Upper lobe of left lung (tissue), 6 donors: ENCODE results near the gene CCT7. TPM values are rescaled to one million over a fixed set of nuclear protein-coding genes. Genes with fewer than 3 reads are reported as not detected.

ENCODE experiments used
- ATAC-seq, 2 donors: fragments of 200-7000 bp; cut with Tn5 transposase; one replicate each; pipeline ENCODE4 v1.9.1; 2022; ENCODE audit warnings: mild to moderate bottlenecking in 2 of 2, moderate library complexity in 2 of 2; ENCODE audit not compliant: low FRiP score in 2 of 2
- DNase-seq, 2 donors: peaks; one replicate each; pipeline ENCODE4 v3.0.0-alpha.2; 2019 to 2020
- H3K27ac ChIP-seq, 4 donors: fragments of 200-600 bp; sonication (generic); one replicate each; pipeline ENCODE4 v1.5.1; 2016 to 2019
- H3K27me3 ChIP-seq, 4 donors: fragments of 200-600 bp; sonication (generic); one replicate each; pipeline ENCODE4 v1.5.1; 2017 to 2019
- H3K36me3 ChIP-seq, 4 donors: fragments of 200-600 bp; sonication (generic); one replicate each; pipeline ENCODE4 v1.5.1; 2016 to 2019
- H3K4me1 ChIP-seq, 4 donors: fragments of 200-600 bp; sonication (generic); one replicate each; pipeline ENCODE4 v1.5.1; 2018 to 2019
- H3K4me3 ChIP-seq, 4 donors: fragments of 200-600 bp; sonication (generic); one replicate each; pipeline ENCODE4 v1.5.1; 2017 to 2019; ENCODE audit warnings: mild to moderate bottlenecking in 2 of 4, moderate library complexity in 1 of 4
- H3K9me3 ChIP-seq, 4 donors: fragments of 200-600 bp; sonication (generic); one replicate each; pipeline ENCODE4 v1.5.1; 2018 to 2019
- EP300 ChIP-seq, 4 donors: sonication (generic); formaldehyde crosslinking; IDR thresholded peaks; one replicate each; pipeline ENCODE4 v1.5.1; 2017; ENCODE audit warnings: antibody characterized with exemption in 4 of 4, control low read depth in 2 of 4
- POLR2A ChIP-seq, 4 donors: fragments of 450-650 bp; IDR thresholded peaks; one replicate each; pipeline ENCODE4 v1.5.1; 2016 to 2017; ENCODE audit warnings: antibody characterized with exemption in 4 of 4, mild to moderate bottlenecking in 2 of 4
- POLR2AphosphoS5 ChIP-seq, 2 donors: sonication (generic); formaldehyde crosslinking; IDR thresholded peaks; one replicate each; pipeline ENCODE4 v1.5.1; 2017; ENCODE audit warnings: antibody characterized with exemption in 2 of 2
- WGBS, 2 donors: methylation state at CpG; one replicate each; pipeline ENCODE4 v1.1.5; 2017 to 2018; 5-methylcytosine and 5-hydroxymethylcytosine counted together
- small RNA-seq, 4 donors: library from RNA; depleted of rRNA; stranded (forward); fragments of <200 nt; gene quantifications; one replicate each; pipeline ENCODE3, GENCODE V24; 2016
- total RNA-seq, 6 donors: library from RNA; depleted of rRNA in 4 of 6; stranded (reverse); fragments of >200 nt in 4 of 6; gene quantifications; one replicate each; pipeline versions ENCODE4 v1.1.0 to v1.2.1, GENCODE V29; 2016 to 2021
- TF ChIP-seq, protein P1 (sequence below), 6 experiments: fragments of 450-650 bp in 4 of 6; fragments of 200-600 bp in 2 of 6; sonication (generic) in 2 of 6; IDR thresholded peaks; one replicate each; pipeline ENCODE4 v1.5.1; 2016 to 2019; ENCODE audit warnings: antibody characterized with exemption in 6 of 6
- donor health status: DM: no; HTN: no; CAD: no; lungs with moderate emphysema.
- donor health status: DM: no; HTN: yes; CAD: no; lungs with severe emphysema.

Gene CCT7
- total RNA-seq, 6 donors from 2014 or later: 70.2 to 183 (median 129) TPM

DNA sequence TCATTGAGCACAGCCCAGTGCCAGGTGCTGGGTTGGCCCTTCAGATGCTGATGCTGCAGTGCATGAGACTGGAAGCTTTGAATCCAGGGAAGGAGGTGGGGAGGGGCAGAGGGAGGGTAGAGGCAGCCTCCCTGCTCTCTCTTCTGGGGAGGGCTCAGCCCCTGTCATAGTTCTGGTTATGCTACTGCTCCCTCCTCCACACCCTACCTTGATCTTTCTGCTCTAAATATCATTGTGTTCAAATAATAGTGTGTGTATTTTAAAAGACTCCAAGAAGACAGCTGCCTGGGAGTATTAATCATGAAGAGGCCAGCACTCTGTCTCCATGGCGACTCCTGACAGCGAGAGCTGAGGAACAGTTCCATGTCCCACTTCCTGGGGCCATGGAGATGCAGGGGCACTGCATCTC, 63.0 kb downstream of the CCT7 start:
- 12 to 14% methylated on average over 2 of the region's 2 CpGs for WGBS, 2 donors
- no peak for ATAC-seq
- TF ChIP-seq EP300 (IDR thresholded peaks at IDR 0.05): no peak
- TF ChIP-seq POLR2A (IDR thresholded peaks at IDR 0.05): no peak
- no peak for TF ChIP-seq POLR2AphosphoS5 (IDR thresholded peaks at IDR 0.05)
- TF ChIP-seq, protein P1, sequence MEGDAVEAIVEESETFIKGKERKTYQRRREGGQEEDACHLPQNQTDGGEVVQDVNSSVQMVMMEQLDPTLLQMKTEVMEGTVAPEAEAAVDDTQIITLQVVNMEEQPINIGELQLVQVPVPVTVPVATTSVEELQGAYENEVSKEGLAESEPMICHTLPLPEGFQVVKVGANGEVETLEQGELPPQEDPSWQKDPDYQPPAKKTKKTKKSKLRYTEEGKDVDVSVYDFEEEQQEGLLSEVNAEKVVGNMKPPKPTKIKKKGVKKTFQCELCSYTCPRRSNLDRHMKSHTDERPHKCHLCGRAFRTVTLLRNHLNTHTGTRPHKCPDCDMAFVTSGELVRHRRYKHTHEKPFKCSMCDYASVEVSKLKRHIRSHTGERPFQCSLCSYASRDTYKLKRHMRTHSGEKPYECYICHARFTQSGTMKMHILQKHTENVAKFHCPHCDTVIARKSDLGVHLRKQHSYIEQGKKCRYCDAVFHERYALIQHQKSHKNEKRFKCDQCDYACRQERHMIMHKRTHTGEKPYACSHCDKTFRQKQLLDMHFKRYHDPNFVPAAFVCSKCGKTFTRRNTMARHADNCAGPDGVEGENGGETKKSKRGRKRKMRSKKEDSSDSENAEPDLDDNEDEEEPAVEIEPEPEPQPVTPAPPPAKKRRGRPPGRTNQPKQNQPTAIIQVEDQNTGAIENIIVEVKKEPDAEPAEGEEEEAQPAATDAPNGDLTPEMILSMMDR (IDR thresholded peaks at IDR 0.05): no peak
- Histone ChIP-seq H3K27ac (no peak overlapping the region), H3K9me3 (peaks cover 0 to 4% (median 2%) of the 10 kb centered on the region in 4 donors), H3K27me3 (peaks cover 0 to 36% (median 14%) of the 10 kb centered on the region in 4 donors), H3K4me1 (peaks cover 9 to 18% (median 14%) of the 10 kb centered on the region in 4 donors), H3K36me3 (no peaks in the 10 kb centered on the region), H3K4me3 (no peak overlapping the region)
- no peak for DNase-seq

DNA sequence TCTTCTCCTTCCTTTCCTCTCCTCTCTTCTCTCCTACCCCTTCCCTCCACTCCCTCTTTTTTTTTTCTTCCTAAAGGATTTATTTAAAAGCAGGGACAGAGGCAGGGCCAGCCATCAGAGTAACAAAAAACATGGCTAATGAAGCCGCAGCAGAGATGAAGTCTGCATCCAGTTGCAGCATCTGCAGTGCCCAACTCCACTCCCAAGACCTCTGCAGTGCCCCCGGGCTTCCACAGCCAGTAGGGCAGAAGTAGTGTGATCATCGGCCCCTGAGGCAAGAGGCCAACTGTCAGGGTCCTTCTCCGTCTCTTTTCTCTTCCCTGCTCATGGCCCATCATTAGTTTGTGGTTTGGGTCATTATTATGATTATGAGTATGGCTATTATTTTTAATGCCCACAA, 63.5 kb downstream of the CCT7 start:
- peaks cover 0 to 32% (median 10%) of the 10 kb centered on the region in 4 donors for H3K27me3 ChIP-seq
- H3K9me3 ChIP-seq: peaks cover 0 to 4% (median 2%) of the 10 kb centered on the region in 4 donors
- peaks cover 9 to 13% (median 12%) of the 10 kb centered on the region in 4 donors for H3K4me1 ChIP-seq
- TF ChIP-seq, protein P1 (IDR thresholded peaks at IDR 0.05): no peak
- TF ChIP-seq EP300 (IDR thresholded peaks at IDR 0.05) (no peak), POLR2AphosphoS5 (IDR thresholded peaks at IDR 0.05) (no peak)
- ATAC-seq (no peak), DNase-seq (no peak)
- H3K36me3 ChIP-seq: no peaks in the 10 kb centered on the region
- WGBS, 2 donors: 57 to 62% methylated on average over 4 of the region's 4 CpGs
- no peak overlapping the region for H3K4me3 ChIP-seq
- H3K27ac ChIP-seq: no peak overlapping the region

DNA sequence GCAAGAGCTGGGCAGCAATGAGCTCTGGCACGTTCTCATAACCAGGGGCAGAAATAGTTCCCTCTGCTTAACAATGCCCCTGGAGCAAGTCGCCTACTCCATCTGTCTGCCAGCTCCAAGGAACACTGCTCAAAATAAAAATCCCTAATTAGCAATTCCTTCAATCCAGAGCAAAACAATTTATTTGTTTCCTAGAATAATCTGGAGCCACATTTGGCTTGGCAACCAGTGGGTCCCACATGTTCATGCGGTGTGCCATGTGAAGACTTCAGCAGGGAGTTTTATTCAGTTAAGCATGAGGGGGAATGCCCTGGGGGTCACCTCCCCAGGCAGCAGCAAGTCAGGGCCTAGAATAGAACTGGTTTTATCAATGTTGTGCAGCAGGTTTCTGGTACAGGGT, 66.8 kb downstream of the CCT7 start:
- no peak overlapping the region for H3K27ac ChIP-seq
- WGBS, 2 donors: 71 to 75% methylated on average over 3 of the region's 3 CpGs
- DNase-seq: no peak
- peaks cover 0 to 3% (median 0%) of the 10 kb centered on the region in 4 donors for H3K27me3 ChIP-seq
- H3K4me1 ChIP-seq: no peaks in the 10 kb centered on the region
- no peaks in the 10 kb centered on the region for H3K9me3 ChIP-seq
- TF ChIP-seq EP300 (IDR thresholded peaks at IDR 0.05) (no peak), POLR2A (IDR thresholded peaks at IDR 0.05) (no peak), POLR2AphosphoS5 (IDR thresholded peaks at IDR 0.05) (no peak)
- TF ChIP-seq, protein P1 (IDR thresholded peaks at IDR 0.05): no peak
- no peak for ATAC-seq
- H3K36me3 ChIP-seq: no peaks in the 10 kb centered on the region
- no peak overlapping the region for H3K4me3 ChIP-seq

DNA sequence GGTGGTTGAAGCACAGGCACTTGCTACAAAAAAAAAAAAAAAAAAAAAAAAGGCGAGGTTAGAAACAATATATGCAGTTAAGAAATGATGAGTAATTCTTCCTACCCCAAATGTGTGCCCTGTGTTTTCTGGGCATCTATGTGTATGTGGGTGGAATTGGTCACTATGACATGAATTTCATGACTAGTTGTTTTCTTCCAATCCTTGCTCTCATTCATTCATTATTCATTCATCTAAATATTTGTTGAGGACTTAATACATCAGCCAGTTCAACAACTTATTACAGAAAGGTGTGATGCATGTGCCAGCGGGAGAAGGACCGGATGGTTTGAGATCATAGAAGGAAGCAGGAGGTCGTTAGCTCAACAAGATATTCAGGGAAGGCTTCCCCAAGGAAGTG, 67.5 kb downstream of the CCT7 start:
- TF ChIP-seq POLR2A (IDR thresholded peaks at IDR 0.05) (no peak), EP300 (IDR thresholded peaks at IDR 0.05) (no peak), POLR2AphosphoS5 (IDR thresholded peaks at IDR 0.05) (no peak)
- TF ChIP-seq, protein P1 (IDR thresholded peaks at IDR 0.05): no peak
- Histone ChIP-seq H3K27ac (no peak overlapping the region), H3K4me1 (no peaks in the 10 kb centered on the region), H3K9me3 (no peaks in the 10 kb centered on the region), H3K27me3 (no peaks in the 10 kb centered on the region), H3K4me3 (no peak overlapping the region), H3K36me3 (no peaks in the 10 kb centered on the region)
- WGBS, 2 donors: 56 to 67% methylated on average over 4 of the region's 4 CpGs
- DNase-seq (no peak), ATAC-seq (no peak)

Small RNA genes within 50 kb of the gene (small RNA-seq; reads per million reads assigned to genes)
- gene RNU6-111P: 0 reads per million in 4 donors

Other genes with a start within 250 kb of the CCT7 start
- gene SFXN5, start 162.6 kb upstream of the CCT7 start, total RNA-seq: 10 to 100 TPM; 10.8 to 44.0 (median 13.7) TPM
- 10 to 100 TPM; 21.0 to 35.3 (median 29.9) TPM for gene RAB11FIP5, start 121.4 kb upstream of the CCT7 start, total RNA-seq
- gene NOTO, start 31.7 kb upstream of the CCT7 start, total RNA-seq: under 1 TPM in 3 of 6 donors, not detected in 3; 0.09 to 0.15 (median 0.10) TPM
- gene SMYD5, start 20.1 kb upstream of the CCT7 start, total RNA-seq: 10 to 100 TPM; 18.1 to 58.8 (median 21.2) TPM
- gene PRADC1, start 1.1 kb upstream of the CCT7 start, total RNA-seq: 10 to 100 TPM in 5 of 6 donors, 1 to 10 TPM in 1; 6.7 to 21.6 (median 16.3) TPM
- gene FBXO41, start 50.2 kb downstream of the CCT7 start, total RNA-seq: 1 to 10 TPM; 1.5 to 9.4 (median 3.9) TPM
- under 1 TPM in 1 of 6 donors, not detected in 5; 0.10 TPM for gene EGR4, start 59.2 kb downstream of the CCT7 start, total RNA-seq
- gene ALMS1, start 151.5 kb downstream of the CCT7 start, total RNA-seq: 10 to 100 TPM; 15.2 to 56.6 (median 25.7) TPM